ENCODE results near the gene MROH7.

The MROH7 gene

DNA sequence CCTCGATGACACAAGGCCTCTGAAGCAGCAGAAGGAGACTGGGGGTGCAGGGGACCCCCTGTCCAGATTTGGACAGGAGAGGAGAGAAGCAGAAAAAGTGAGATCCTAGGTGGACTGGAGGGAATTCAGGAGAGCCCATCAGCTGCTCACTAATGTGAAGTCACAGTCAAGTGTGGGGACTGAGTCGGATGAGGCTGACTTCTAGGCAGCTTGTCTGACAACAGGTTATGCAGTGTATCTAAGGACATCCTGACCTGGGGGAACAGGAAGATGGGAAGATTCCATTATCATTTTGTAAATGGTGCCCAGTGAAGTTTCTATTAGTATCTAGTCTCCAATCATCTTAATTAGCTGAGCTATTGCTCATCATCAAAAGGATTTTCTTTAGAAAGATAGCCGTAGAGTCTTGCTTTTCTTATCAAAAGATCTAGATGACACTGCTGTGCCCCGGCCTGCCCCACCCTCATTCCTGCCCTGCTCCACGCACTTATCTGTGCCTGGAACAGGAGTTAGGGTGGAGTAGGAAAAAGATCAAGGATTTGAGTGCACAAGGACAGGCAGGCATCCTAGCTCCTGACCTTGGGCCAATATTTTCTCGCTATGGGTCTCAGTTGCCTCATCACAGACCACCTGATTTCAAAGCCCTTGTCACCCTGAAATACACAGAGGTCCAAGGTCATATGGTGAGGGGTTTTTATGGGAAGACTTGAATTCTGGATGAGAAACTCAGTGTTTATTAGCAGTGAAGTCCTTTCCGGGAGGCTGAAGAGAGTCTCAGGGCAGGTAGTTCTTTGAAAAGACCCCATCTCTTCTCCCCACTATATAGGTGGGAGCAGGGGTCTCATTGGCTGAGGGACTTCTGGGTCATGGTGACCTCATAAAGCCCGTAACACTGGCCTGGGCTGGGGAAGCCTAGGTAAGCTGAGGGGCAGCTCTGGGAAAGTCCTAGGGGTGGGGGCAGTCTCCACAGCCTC lies at the start of gene MROH7:
TSS of gene MROH7 (plus strand) at position 924 of the 974 bp plus-strand sequence. CDS start 11,141 bp downstream, outside the sequence.
- H3K4me3 ChIP-seq (ENCODE audit: low read depth, low read length), result no peak within 1 kb of the TSS
- no peak for DNase-seq (ENCODE audit: low read depth, low spot score)
- ChIA-PET POLR2A (no interaction called here), CTCF (no interaction called here)
- TF ChIP-seq, protein P1, sequence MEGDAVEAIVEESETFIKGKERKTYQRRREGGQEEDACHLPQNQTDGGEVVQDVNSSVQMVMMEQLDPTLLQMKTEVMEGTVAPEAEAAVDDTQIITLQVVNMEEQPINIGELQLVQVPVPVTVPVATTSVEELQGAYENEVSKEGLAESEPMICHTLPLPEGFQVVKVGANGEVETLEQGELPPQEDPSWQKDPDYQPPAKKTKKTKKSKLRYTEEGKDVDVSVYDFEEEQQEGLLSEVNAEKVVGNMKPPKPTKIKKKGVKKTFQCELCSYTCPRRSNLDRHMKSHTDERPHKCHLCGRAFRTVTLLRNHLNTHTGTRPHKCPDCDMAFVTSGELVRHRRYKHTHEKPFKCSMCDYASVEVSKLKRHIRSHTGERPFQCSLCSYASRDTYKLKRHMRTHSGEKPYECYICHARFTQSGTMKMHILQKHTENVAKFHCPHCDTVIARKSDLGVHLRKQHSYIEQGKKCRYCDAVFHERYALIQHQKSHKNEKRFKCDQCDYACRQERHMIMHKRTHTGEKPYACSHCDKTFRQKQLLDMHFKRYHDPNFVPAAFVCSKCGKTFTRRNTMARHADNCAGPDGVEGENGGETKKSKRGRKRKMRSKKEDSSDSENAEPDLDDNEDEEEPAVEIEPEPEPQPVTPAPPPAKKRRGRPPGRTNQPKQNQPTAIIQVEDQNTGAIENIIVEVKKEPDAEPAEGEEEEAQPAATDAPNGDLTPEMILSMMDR (IDR thresholded peaks at IDR 0.05; ENCODE audit: insufficient read depth, low read length, missing control alignments), result no peak

DNA sequence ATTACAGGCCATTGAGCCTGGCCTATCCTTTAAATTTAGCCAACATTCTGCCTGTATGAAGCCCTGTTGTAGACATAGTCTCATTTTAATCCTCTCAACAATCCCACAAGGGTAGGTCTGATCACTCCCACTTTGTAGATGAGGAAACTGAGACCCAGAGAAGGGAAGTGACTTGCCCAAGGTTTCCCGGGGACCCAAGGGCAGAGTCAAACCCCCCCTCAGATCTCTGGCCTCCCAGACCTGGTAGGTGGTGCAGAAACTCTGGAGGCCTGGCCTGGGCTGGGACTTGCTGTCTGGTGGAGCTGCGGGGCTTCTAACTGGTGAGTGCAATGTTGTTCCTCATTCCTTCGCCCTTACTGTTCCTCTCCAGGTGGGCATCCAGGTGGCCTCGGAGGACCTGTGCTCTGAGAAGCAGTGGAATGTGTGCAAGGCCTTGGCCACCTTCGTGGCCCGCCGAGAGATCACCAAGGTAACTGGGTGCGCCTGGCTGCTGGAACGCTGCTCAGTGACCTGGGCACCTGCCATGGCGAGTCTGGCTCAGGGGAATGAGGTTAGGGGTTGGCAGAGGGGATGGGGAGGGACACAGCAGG lies 47.9 kb upstream of the MROH7 start:
- ChIA-PET CTCF (no interaction called here), POLR2A (no interaction called here)
- no peak for DNase-seq (ENCODE audit: low read depth, low spot score)
- TF ChIP-seq, protein P1 (IDR thresholded peaks at IDR 0.05; ENCODE audit: insufficient read depth, low read length, missing control alignments), result no peak
- no peak overlapping the region for H3K4me3 ChIP-seq (ENCODE audit: low read depth, low read length)

DNA sequence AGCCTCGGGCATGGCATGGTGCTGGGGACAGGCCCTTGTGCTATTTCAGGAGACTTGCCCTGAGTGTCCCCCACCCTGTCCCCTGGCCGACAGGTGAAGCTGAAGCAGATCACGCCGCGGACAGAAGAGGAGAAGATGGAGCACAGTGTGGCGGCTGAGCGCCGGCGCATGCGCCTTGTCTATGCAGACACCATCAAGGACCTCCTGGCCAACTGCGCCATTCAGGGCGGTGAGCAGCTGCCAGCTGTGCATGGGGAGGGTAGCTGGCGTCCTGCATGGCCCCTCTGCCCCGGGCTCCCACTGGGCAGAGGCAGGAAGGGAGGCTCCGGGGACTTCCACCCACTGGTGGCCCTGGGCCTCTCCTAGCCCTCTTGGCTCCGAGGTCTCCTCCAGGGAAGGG lies 47.1 kb upstream of the MROH7 start:
- TF ChIP-seq, protein P1 (IDR thresholded peaks at IDR 0.05; ENCODE audit: insufficient read depth, low read length, missing control alignments), result no peak
- no peak overlapping the region for H3K4me3 ChIP-seq (ENCODE audit: low read depth, low read length)
- POLR2A ChIA-PET, result no interaction called here
- DNase-seq (ENCODE audit: low read depth, low spot score), result no peak
- CTCF ChIA-PET, result no interaction called here

DNA sequence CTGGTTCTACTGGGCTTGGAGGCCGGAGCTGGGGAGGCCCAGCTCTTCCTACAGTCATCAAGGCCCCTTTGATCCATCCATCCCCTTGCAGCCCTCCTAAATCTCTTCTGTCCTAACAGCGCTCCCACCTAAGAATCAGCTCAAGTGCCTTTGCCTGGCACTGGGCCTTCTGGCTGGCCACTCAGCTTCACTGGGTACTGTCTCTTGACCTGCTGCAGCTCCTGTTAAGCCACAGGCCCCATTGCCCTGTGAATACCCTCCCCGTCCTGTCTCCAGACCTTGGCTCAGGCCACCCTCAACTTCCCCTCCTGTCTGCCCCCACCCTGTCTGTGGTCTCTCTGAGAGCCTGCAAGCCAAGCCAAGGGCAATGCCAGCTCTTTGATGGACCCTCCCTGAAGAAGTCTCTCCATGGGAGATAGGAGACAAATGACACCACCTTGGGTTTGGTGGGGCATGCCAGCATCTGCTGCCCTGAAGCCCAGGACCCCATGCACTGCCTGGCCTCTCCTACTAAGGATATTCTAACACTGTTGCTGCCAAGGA lies 45.6 kb upstream of the MROH7 start:
- ChIA-PET POLR2A (no interaction called here), CTCF (interaction anchor here (0.5 kb wide), 1 partner anchor 207 kb away, joined by 3 read pairs; no protein-coding TSS in a partner anchor)
- no peak overlapping the region for H3K4me3 ChIP-seq (ENCODE audit: low read depth, low read length)
- TF ChIP-seq, protein P1 (IDR thresholded peaks at IDR 0.05; ENCODE audit: insufficient read depth, low read length, missing control alignments), result no peak
- no peak for DNase-seq (ENCODE audit: low read depth, low spot score)

DNA sequence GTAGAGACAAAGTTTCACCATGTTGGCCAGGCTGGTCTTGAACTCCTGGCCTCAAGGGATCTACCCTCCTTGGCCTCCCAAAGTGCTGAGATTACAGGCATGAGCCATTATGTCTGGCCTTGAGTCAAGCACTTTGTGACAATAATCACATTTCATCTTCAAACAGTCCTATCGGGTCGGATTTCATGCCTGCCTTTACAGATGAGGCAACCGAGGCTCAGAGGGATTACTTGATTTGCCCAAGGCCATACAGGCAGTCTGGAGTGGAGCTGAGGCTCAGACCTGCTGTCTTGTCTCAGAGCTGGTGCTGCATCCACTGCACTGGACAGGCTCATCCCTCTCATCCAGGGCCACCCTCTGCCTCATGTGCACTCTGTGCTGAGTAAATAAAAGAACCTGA lies 44.8 kb upstream of the MROH7 start:
- DNase-seq (ENCODE audit: low read depth, low spot score), result no peak
- TF ChIP-seq, protein P1 (IDR thresholded peaks at IDR 0.05; ENCODE audit: insufficient read depth, low read length, missing control alignments), result no peak
- ChIA-PET CTCF (no interaction called here), POLR2A (no interaction called here)
- no peak overlapping the region for H3K4me3 ChIP-seq (ENCODE audit: low read depth, low read length)

DNA sequence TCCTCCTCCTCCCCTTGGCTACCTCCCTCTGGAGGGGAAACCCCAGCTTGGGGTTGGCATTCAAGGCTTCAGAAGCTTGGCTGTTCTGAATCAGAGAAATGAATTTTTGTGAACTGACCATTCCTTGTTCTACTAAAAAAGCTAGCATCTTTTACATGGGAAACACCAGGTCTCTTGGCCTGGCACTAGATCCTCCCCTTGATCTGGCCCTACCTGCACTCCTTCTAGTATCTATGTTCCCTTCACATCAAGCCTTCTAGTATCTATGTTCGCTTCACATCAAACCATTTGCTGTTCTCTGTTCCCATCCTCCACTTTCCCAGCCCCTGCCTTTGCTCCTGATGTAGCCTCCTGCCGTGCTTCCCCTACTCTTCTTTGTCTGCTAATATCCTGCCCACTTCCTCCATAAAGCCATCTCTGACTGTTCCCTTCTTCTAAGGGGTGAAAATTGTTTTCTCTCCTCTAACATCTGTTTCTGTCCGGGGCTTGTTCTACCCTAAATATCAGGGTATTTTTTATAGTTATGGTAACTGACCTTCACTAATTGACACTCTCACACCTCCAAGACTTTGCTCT lies 44.0 kb upstream of the MROH7 start:
- CTCF ChIA-PET, result no interaction called here

More for the DNA sequence above, 44.0 kb upstream of the MROH7 start:
- no peak for DNase-seq (ENCODE audit: low read depth, low spot score)
- POLR2A ChIA-PET, result no interaction called here
- H3K4me3 ChIP-seq (ENCODE audit: low read depth, low read length), result no peak overlapping the region
- TF ChIP-seq, protein P1 (IDR thresholded peaks at IDR 0.05; ENCODE audit: insufficient read depth, low read length, missing control alignments), result no peak
